ENCODE data around the gene ISY1.

The ISY1 gene

DNA sequence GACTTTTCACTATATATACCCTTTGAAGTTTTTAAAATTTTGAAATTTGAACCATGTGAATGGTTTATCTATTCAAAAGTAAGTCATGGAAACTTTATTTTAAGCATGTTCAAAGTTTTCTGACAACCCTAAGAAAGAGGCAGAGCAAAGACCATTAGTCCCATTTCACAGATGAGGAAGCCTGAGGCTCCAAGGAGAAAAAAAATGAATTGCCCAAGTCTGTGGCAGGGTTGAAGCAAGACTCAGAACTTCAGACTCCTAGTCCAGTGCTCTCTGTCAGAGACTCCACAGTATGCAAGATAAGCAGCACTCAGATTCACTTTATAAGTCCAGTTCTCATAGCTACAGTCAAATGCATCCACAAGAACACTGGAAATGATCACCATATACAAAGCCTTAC is 43.7 kb downstream of the ISY1 start:
- H4K20me1 ChIP-seq (ENCODE audit: control insufficient read depth, insufficient read depth, low read depth, low read length) = no peaks in the 10 kb centered on the region
- H3K4me3 ChIP-seq (ENCODE audit: low read length) = no peak overlapping the region
- H3K4me2 ChIP-seq (ENCODE audit: low read length) = no peak overlapping the region
- no peaks in the 10 kb centered on the region for H3K27me3 ChIP-seq (ENCODE audit: control insufficient read depth, low read length)
- peaks cover 5% of the 10 kb centered on the region; the same call in 1 of the 2 replicates for H3K79me2 ChIP-seq (ENCODE audit: control insufficient read depth, low read length)
- TF ChIP-seq, protein P1, sequence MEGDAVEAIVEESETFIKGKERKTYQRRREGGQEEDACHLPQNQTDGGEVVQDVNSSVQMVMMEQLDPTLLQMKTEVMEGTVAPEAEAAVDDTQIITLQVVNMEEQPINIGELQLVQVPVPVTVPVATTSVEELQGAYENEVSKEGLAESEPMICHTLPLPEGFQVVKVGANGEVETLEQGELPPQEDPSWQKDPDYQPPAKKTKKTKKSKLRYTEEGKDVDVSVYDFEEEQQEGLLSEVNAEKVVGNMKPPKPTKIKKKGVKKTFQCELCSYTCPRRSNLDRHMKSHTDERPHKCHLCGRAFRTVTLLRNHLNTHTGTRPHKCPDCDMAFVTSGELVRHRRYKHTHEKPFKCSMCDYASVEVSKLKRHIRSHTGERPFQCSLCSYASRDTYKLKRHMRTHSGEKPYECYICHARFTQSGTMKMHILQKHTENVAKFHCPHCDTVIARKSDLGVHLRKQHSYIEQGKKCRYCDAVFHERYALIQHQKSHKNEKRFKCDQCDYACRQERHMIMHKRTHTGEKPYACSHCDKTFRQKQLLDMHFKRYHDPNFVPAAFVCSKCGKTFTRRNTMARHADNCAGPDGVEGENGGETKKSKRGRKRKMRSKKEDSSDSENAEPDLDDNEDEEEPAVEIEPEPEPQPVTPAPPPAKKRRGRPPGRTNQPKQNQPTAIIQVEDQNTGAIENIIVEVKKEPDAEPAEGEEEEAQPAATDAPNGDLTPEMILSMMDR (IDR thresholded peaks at IDR 0.05; ENCODE audit: low read depth, low read length, poor library complexity, severe bottlenecking) = no peak
- no peaks in the 10 kb centered on the region for H3K36me3 ChIP-seq (ENCODE audit: control insufficient read depth, low read length)
- peaks cover 7% of the 10 kb centered on the region for H3F3A ChIP-seq (ENCODE audit: control insufficient read depth, insufficient read depth)
- peaks cover 26% of the 10 kb centered on the region for H3K4me1 ChIP-seq (ENCODE audit: control insufficient read depth, low read length)
- H3K9me3 ChIP-seq (ENCODE audit: control insufficient read depth, insufficient read depth, low read length) = no peaks in the 10 kb centered on the region
- H3K27ac ChIP-seq (ENCODE audit: low read depth, low read length) = no peak overlapping the region
- H3K9me2 ChIP-seq (replicated peaks; ENCODE audit: control insufficient read depth, low read length) = no peaks in the 10 kb centered on the region

DNA sequence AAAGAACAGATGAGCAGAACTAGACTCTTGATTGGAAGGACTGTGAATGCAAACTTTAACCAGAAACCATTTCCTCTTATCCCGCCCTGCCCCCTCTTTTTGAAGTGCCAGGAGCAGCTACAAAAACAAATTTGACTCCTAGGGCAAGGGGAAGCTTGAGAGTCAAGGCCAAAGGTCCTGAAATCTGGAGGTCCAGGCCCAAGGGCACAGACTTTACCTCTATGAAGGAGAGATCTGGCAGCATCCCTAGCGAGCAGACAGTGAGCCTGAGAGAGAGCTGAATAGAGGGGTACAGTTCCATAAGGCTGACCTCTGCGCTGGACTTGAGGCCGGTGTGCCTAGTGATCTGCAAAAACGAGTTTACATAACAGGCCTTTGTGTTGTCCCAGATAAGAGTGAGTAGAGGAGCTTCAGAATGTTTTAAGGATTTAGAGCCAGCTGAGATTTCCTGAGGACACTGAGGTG is 44.3 kb downstream of the ISY1 start:
- H3K4me2 ChIP-seq (ENCODE audit: low read length) = no peak overlapping the region
- TF ChIP-seq, protein P1 (IDR thresholded peaks at IDR 0.05; ENCODE audit: low read depth, low read length, poor library complexity, severe bottlenecking) = no peak
- no peak for TF ChIP-seq EZH2phosphoT487 (IDR thresholded peaks at IDR 0.05; ENCODE audit: borderline replicate concordance, low read length)

DNA sequence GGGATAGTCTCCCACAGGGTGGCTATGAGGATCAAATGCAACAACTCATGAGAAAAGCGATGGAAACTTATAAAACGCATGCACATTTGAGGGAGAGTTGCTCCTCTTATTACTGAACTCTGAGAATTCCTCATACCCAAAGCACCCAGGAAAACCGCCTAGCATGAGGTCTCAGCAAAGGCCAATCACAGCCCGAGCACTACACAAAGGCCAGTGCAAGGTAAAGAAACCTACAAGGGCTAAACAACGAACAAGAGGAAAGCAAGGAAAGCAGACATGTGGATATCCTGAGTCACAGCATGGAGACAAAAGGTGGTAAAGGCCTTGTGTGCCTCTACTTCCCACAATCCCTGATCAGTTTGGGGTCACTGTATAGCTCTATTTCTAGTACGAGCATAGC is 46.4 kb downstream of the ISY1 start:
- no peaks in the 10 kb centered on the region for H3K9me2 ChIP-seq (replicated peaks; ENCODE audit: control insufficient read depth, low read length)
- no peak overlapping the region for H3K4me2 ChIP-seq (ENCODE audit: low read length)
- H3K79me2 ChIP-seq (ENCODE audit: control insufficient read depth, low read length) = 0 out of 2 replicates have a peak, but pooled peaks cover 2% of the 10 kb centered on the region
- no peaks in the 10 kb centered on the region for H3K27me3 ChIP-seq (ENCODE audit: control insufficient read depth, low read length)
- no peaks in the 10 kb centered on the region for H4K20me1 ChIP-seq (ENCODE audit: control insufficient read depth, insufficient read depth, low read depth, low read length)
- H3F3A ChIP-seq (ENCODE audit: control insufficient read depth, insufficient read depth) = no peaks in the 10 kb centered on the region
- H3K4me1 ChIP-seq (ENCODE audit: control insufficient read depth, low read length) = peaks cover 12% of the 10 kb centered on the region
- H3K27ac ChIP-seq (ENCODE audit: low read depth, low read length) = no peak overlapping the region
- no peaks in the 10 kb centered on the region for H3K36me3 ChIP-seq (ENCODE audit: control insufficient read depth, low read length)
- TF ChIP-seq, protein P1 (IDR thresholded peaks at IDR 0.05; ENCODE audit: low read depth, low read length, poor library complexity, severe bottlenecking) = no peak
- no peak for TF ChIP-seq EZH2phosphoT487 (IDR thresholded peaks at IDR 0.05; ENCODE audit: borderline replicate concordance, low read length)
- H3K9me3 ChIP-seq (ENCODE audit: control insufficient read depth, insufficient read depth, low read length) = no peaks in the 10 kb centered on the region
- no peak overlapping the region for H3K4me3 ChIP-seq (ENCODE audit: low read length)

More for the DNA sequence above, 44.3 kb downstream of the ISY1 start:
- Histone ChIP-seq H3K9me3 (ENCODE audit: control insufficient read depth, insufficient read depth, low read length) (no peaks in the 10 kb centered on the region), H3K79me2 (ENCODE audit: control insufficient read depth, low read length) (peaks cover 5% of the 10 kb centered on the region; the same call in 1 of the 2 replicates), H3K27ac (ENCODE audit: low read depth, low read length) (no peak overlapping the region), H3F3A (ENCODE audit: control insufficient read depth, insufficient read depth) (peaks cover 7% of the 10 kb centered on the region), H3K27me3 (ENCODE audit: control insufficient read depth, low read length) (no peaks in the 10 kb centered on the region), H3K36me3 (ENCODE audit: control insufficient read depth, low read length) (no peaks in the 10 kb centered on the region), H3K4me1 (ENCODE audit: control insufficient read depth, low read length) (peaks cover 25% of the 10 kb centered on the region), H3K9me2 (replicated peaks; ENCODE audit: control insufficient read depth, low read length) (no peaks in the 10 kb centered on the region), H4K20me1 (ENCODE audit: control insufficient read depth, insufficient read depth, low read depth, low read length) (no peaks in the 10 kb centered on the region), H3K4me3 (ENCODE audit: low read length) (no peak overlapping the region)

Data from DOHH2 (cell line).